Stimulated activated CD8-positive, alpha-beta memory T cell treated with anti-CD3 and anti-CD28 coated beads, Interleukin-12 subunit alpha, Interleukin-12 subunit beta, amount 100 ng/mL, for 1 hour (primary cell): ENCODE data around the gene ADD3.
"Not testable (repeated sequence)": the region's sequence is repeated elsewhere in the genome, so short reads cannot be mapped to it uniquely, and the experiment has no call there.

Experiments
- DNase-seq: peaks from one replicate; pipeline ENCODE4 v3.0.0-alpha.2; 2020; ENCODE audit warnings: low read depth

Gene ADD3

DNA sequence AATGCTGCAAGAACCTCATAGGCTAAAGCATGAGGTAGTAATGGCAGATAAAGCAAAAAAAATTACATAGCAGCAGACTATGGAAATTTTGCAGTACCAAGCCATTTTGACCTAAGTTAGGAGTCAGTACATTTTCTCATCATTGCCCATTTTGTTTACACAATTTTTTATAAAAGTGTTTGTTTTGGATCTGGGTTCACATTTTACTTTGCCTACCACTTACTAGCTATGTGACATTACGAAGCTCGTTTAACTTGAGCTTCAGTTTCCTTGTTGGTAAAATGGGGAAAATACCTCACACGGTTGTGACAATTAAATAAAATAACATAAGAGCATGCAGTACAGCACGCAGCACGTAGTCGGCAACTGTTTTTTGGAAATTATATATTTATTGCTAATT, 99.6 kb downstream of the ADD3 start:
- DNase-seq: no peak

DNA sequence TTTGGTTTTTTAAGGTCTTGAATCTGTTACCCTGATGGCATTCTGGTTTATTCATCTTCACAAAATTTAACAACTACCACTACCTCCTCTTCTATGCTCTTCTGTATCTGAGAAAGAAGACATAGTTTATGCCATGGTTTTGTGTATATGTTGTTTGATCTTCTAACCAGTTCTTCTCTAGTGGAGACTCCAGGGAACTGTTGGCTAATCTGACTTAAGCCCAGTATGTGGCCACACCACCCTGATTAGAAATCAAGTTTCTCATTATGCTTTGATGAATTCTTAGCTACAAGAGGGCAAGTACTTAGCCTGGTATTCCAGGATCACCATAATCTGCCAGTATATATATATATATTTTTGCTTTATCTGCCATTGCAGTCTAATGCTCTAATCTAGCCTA, 100.1 kb downstream of the ADD3 start:
- no peak for DNase-seq

- no peak for DNase-seq
These were observed 101.7 kb downstream of the ADD3 start for GRCh38 chr10:110109511-110109910.

- no peak for DNase-seq
These were observed 102.6 kb downstream of the ADD3 start for GRCh38 chr10:110110338-110110737.

DNA sequence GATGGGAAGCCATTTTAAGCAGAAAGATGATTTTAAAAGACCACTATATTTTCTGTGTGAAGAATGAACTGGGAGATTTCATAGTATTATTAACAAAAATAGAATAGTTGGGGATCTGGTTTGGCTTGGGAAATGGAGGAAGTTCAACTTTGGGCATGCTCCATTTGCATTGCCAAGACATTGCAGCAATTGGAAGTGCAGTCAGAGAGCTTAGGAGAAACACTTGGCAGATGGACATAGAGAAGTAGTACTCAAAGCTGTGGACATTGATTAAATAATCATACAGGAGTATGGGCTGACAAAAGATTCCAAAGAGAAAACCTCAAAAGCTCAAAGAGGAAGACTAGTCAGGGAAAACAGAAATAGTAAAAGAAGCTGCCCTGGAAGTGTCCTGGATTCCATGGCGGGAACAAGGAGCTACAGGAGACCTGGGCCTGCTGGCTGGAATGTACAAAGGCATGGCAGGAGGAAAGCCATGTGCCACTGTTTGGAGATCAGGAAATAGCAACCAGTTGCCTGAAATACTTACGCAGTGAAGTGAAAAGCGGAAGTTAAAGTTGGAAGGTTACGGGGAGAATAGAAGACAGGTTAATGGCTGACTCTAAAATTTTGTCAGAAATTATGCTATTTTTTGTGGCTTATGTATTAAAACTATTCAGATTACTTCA, 106.0 kb downstream of the ADD3 start:
- no peak for DNase-seq

DNA sequence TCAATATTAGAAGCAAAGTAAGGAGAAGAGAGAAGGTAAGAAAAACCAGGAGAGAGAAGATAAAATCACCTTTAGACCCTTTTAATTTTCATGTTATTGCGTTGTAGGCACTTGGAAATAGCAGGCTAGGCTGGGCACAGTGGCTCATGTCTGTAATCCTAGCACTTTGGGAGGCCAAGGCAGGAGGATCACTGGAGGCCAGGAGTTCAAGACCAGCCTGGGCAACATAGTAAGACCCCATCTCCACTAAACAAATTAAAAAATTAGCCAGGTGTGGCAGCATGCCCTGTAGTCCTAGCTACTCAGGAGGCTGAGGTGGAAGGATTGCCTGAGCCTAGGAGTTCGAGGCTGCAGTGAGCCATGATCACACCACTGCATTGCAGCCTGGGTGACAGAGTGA, 106.9 kb downstream of the ADD3 start:
- DNase-seq: not testable (repeated sequence)

GRCh38 chr10:110115784-110116520, 108.2 kb downstream of the ADD3 start:
- DNase-seq: no peak

- no peak for DNase-seq
These were observed 111.3 kb downstream of the ADD3 start for GRCh38 chr10:110118891-110119621.

- DNase-seq: no peak
These were observed 115.8 kb downstream of the ADD3 start for GRCh38 chr10:110123594-110123993.

DNA sequence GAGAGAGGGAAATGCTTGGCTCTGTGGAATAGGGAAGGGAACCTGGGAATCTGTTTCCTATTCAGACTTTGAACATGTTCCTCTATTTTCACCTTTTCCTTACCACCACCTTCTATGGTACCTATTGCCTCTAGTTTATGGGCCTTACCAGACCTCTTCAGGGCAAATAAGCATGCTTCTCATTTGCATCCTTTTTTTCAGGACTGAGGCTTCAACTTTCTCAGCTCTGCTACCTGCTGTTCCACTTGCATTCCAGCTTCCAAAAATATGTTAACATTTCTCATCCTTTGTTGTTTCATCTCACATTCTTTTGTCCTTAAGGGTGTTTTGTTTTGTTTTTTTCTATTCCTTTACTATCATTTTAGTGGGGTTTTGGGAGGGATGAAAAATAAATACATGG, 121.7 kb downstream of the ADD3 start:
- DNase-seq: no peak

DNA sequence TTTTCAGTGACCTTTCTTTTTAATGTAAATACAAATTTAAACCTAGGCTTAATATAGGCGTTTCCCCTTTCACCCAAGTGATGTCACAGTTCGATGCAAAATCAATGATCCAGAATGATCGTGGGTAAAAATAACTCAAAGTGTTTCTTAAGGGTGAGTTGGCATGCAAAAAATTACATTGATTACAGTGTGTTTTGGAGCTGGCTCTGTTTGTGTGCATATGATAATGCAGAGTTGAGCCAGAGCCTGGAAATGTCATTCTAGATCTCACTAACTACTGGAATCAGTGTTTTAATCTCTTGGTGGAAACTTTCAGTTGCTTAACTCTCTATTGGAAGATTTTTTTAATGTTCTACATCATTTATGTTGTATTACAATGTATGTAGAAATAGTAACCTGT, 127.1 kb downstream of the ADD3 start:
- no peak for DNase-seq

- DNase-seq: not testable (repeated sequence)
These were observed 128.1 kb downstream of the ADD3 start for GRCh38 chr10:110135836-110136235.

DNA sequence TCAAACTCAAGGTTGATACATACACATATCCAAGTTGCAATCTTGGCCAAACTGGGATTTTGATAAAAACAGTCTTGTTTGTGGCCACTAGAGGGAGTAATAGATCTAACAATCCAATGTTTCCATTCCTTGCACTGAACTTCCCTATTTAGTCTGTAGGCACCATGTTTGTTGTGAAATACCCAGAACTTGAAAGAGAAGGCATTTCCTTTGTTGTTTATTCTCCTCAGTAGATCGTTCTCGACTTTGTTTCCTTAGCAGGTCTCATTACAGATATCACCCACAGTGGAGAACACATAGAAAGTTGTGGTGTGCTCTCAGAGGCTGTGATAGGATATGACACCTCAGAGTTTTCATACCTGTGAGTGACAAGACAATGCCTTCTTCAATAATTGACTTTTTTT, 129.4 kb downstream of the ADD3 start:
- DNase-seq: no peak

DNA sequence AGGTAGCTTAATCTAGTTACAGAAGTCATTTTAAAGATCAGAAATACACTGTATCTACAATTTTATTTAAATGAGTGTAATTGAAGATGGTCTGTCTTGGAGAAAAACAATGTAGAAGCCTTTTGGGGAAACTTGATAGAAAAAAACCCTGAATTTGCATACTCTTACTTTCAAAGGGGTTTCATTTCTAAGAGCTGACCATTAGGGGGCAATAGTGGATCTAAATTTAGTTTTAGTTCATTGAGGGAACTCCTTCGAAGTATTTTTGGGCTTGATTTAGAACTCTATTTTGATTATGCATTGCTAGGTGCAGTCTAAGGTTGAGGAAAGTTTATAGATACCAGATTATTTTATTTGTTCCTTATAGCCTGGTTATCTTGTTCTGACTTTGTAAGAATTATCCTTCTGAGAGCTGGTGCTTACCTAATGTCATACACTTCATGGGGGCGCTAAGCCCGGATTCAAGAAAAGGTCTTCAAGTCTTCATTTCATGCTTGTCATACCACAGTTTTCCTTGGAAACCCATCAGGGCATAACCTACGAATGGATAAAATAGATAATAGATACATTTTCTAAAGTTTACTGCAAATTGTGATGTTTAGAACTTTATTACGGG, 130.5 kb downstream of the ADD3 start:
- no peak for DNase-seq

DNA sequence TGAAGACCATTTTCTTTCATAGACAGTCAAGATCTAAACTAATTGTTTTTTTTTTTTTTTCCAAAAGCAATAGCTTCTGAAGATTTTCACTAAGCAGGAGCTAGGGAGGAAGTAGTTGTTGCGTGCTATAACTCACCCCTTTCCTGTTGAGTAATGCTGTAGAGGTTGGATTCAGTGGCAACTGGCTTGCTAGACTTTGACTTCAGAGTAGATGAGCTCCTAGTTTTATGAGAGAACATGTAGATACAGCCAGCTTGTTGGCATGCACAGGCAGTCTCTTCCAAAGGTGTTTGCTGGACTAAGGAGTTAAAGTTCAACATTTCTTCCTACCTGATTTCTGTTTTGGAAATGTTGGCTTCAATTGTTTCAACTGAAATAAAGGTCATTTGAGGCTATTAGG, 133.4 kb downstream of the ADD3 start:
- DNase-seq: no peak

DNA sequence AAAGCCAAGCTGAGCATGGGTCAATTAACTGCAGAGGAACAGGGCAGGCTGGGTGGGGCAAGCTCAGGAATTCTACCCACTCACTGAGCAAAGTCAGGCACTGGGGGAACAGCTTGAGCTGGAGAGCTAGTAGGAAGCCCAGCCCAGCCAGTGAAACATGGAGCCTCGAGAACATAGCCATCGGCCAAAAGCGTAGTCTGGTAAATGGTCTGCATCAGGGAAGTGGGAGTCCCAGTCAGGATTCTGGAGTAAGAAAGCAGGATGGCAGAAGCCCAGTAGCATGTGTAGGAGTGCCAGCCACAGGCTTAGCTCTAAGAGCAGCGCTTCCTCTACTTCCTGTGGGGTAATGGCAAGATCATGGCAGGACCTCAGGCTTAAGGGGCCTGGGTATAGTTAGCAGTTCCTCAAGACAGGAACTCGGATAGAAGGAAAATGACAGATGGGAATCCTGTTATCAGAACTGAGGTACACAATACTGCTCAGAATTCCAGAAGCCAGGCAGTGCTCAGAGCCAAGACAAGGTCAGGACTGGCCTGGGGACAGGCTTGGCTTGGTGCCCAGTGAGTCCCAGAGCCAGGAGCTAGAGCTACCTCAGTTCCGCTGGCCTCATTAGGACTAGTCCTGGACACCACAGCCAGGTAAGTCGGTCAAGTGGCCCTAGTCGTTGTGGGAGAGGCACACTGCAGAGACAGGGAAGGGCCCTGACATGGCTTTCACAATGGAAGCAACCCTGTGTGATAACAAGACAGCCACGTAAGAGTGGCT, 134.3 kb downstream of the ADD3 start:
- no peak for DNase-seq

- no peak for DNase-seq
These were observed 135.2 kb downstream of the ADD3 start for GRCh38 chr10:110142965-110143364.

DNA sequence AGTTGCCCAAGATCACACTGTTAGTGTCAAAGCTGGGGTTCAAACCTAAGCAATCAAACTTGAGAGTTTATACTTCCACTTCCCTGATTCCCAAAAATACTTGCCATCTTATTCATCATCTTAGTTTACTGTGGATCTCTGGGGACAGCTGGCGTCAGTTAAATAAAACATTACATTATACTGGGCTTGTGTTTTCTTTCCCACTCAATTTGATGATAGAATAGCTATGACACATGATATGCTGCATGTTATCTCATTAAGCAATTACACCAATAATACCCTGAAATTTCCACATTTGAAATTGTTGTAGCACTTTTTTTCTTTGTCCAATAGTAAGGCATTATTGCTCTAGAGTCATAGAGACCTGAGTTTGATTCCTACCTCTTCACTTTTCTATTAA, 136.7 kb downstream of the ADD3 start:
- DNase-seq: no peak

- DNase-seq: no peak
These were observed 140.2 kb downstream of the ADD3 start for GRCh38 chr10:110147961-110148360.

DNA sequence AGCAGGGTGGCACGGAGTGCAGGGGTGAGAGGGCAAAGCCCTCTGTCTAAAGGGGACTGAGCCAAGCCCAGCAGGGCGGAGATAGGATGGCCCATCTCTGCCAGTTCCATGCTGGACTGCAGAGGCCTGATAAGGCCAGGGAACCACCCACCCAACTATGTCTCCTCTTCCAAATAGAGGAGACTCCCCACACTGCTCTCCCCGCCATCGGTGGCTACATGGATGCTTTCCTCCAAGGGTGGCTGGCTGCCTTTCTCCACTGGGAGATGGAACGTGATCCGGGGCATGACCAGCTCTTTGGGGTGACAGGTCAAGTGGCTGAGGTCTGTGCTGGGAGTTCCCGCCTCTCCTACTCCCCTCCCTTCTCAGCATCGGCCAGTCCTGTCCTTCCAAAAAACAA, 141.5 kb downstream of the ADD3 start:
- no peak for DNase-seq

- DNase-seq: no peak
These were observed 142.3 kb downstream of the ADD3 start for GRCh38 chr10:110150046-110150445.

GRCh38 chr10:110150981-110151380, 143.2 kb downstream of the ADD3 start:
- DNase-seq: no peak
